ENCODE results near the gene TMEM179.

- TF ChIP-seq CTCF (IDR thresholded peaks at IDR 0.05) = no peak
- TF ChIP-seq POLR2A (IDR thresholded peaks at IDR 0.05) = no peak
These were observed 29.5 kb downstream of the TMEM179 start for GRCh38 chr14:104574978-104575583.
